Embryonic facial prominence (tissue), 1 donor: ENCODE results near the gene HLA-G.

Experiments used
- DNase-seq: peaks from one replicate; pipeline ENCODE4 v3.0.0-alpha.2; 2016; ENCODE audit errors: extremely low spot score

HLA-G gene

GRCh38 chr6:29816030-29816429, 11.6 kb upstream of the HLA-G start:
- no peak for DNase-seq

- no peak for DNase-seq
Observed at GRCh38 chr6:29818892-29819291, 8.7 kb upstream of the HLA-G start.

GRCh38 chr6:29824144-29824543, 3.5 kb upstream of the HLA-G start:
- DNase-seq, result no peak

- DNase-seq, result no peak
Observed at GRCh38 chr6:29825848-29826247, 1.8 kb upstream of the HLA-G start.

GRCh38 chr6:29826271-29826670, 1.4 kb upstream of the HLA-G start:
- DNase-seq, result no peak

- no peak for DNase-seq
Observed at GRCh38 chr6:29828471-29828797, 809 bp downstream of the HLA-G start.

GRCh38 chr6:29829766-29830165, 2.1 kb downstream of the HLA-G start:
- DNase-seq, result no peak

- DNase-seq, result no peak
Observed at GRCh38 chr6:29830409-29830808, 2.8 kb downstream of the HLA-G start.

GRCh38 chr6:29831776-29832175, 4.2 kb downstream of the HLA-G start:
- DNase-seq, result no peak

- DNase-seq, result no peak
Observed at GRCh38 chr6:29834564-29835436, 7.2 kb downstream of the HLA-G start.

GRCh38 chr6:29839917-29840316, 12.3 kb downstream of the HLA-G start:
- no peak for DNase-seq

GRCh38 chr6:29841030-29841429, 13.4 kb downstream of the HLA-G start:
- no peak for DNase-seq

GRCh38 chr6:29845405-29846006, 17.9 kb downstream of the HLA-G start:
- DNase-seq, result no peak

- DNase-seq, result no peak
Observed at GRCh38 chr6:29847871-29848630, 20.4 kb downstream of the HLA-G start.

- no peak for DNase-seq
Observed at GRCh38 chr6:29850011-29850553, 22.5 kb downstream of the HLA-G start.

- DNase-seq, result no peak
Observed at GRCh38 chr6:29851190-29851589, 23.6 kb downstream of the HLA-G start.

GRCh38 chr6:29853245-29853644, 25.6 kb downstream of the HLA-G start:
- DNase-seq, result no peak

- no peak for DNase-seq
Observed at GRCh38 chr6:29858006-29858405, 30.4 kb downstream of the HLA-G start.

GRCh38 chr6:29861521-29862255, 34.1 kb downstream of the HLA-G start:
- DNase-seq, result no peak

GRCh38 chr6:29864037-29864810, 36.6 kb downstream of the HLA-G start:
- DNase-seq, result no peak

- no peak for DNase-seq
Observed at GRCh38 chr6:29865631-29866030, 38.0 kb downstream of the HLA-G start.
